ENCODE results near the gene ADAMTS1. TPM values are rescaled to one million over a fixed set of nuclear protein-coding genes. Genes with fewer than 3 reads are reported as not detected.

ADAMTS1 gene
- total RNA-seq, 1 experiment from 2014 or later = 4.1 TPM

- CTCF ChIA-PET = no interaction called here
- intact Hi-C loops (cut with micrococcal nuclease; ENCODE audit: unreplicated experiment) = no loop called here
- peaks cover 18% of the 10 kb centered on the region for H3K4me1 Mint-ChIP-seq (ENCODE audit: low read depth, unreplicated experiment)
- peaks cover 19% of the 10 kb centered on the region for H3K27me3 Mint-ChIP-seq (ENCODE audit: unreplicated experiment)
- peaks cover 42% of the 10 kb centered on the region for H3K36me3 Mint-ChIP-seq (ENCODE audit: insufficient read depth, unreplicated experiment)
- no TSS peak for BruUV-seq (replicated peaks)
- no peak overlapping the region for H3K27ac Mint-ChIP-seq (ENCODE audit: unreplicated experiment)
- TF ChIP-seq CTCF (IDR thresholded peaks at IDR 0.05; ENCODE audit: unreplicated experiment) = no peak
- no peaks in the 10 kb centered on the region for H3K9me3 Mint-ChIP-seq (ENCODE audit: low read depth, unreplicated experiment)
- no peak for DNase-seq
- H3K4me3 Mint-ChIP-seq (ENCODE audit: low read depth, unreplicated experiment) = no peak overlapping the region
These were observed 2.7 kb upstream of the ADAMTS1 start for GRCh38 chr21:26847921-26848320.

GRCh38 chr21:26847002-26847401 lies 1.8 kb upstream of the ADAMTS1 start:
- TF ChIP-seq CTCF (IDR thresholded peaks at IDR 0.05; ENCODE audit: unreplicated experiment) = no peak
- intact Hi-C loops (cut with micrococcal nuclease; ENCODE audit: unreplicated experiment) = no loop called here
- H3K9me3 Mint-ChIP-seq (ENCODE audit: low read depth, unreplicated experiment) = no peaks in the 10 kb centered on the region
- peaks cover 19% of the 10 kb centered on the region for H3K27me3 Mint-ChIP-seq (ENCODE audit: unreplicated experiment)
- H3K4me1 Mint-ChIP-seq (ENCODE audit: low read depth, unreplicated experiment) = peaks cover 23% of the 10 kb centered on the region
- peaks cover 46% of the 10 kb centered on the region for H3K36me3 Mint-ChIP-seq (ENCODE audit: insufficient read depth, unreplicated experiment)
- no TSS peak for BruUV-seq (replicated peaks)
- peak overlapping the region; percentile 73 for H3K4me3 Mint-ChIP-seq (ENCODE audit: low read depth, unreplicated experiment)
- CTCF ChIA-PET = no interaction called here
- DNase-seq = no peak
- peak overlapping the region; percentile 55 for H3K27ac Mint-ChIP-seq (ENCODE audit: unreplicated experiment)

- peaks cover 19% of the 10 kb centered on the region for H3K27me3 Mint-ChIP-seq (ENCODE audit: unreplicated experiment)
- H3K36me3 Mint-ChIP-seq (ENCODE audit: insufficient read depth, unreplicated experiment) = peaks cover 46% of the 10 kb centered on the region
- peak; percentile 12 for DNase-seq
- intact Hi-C loops (cut with micrococcal nuclease; ENCODE audit: unreplicated experiment) = no loop called here
- H3K4me1 Mint-ChIP-seq (ENCODE audit: low read depth, unreplicated experiment) = peaks cover 21% of the 10 kb centered on the region
- BruUV-seq (replicated peaks) = no TSS peak
- CTCF ChIA-PET = no interaction called here
- TF ChIP-seq CTCF (IDR thresholded peaks at IDR 0.05; ENCODE audit: unreplicated experiment) = no peak
- peak overlapping the region; percentile 73 for H3K4me3 Mint-ChIP-seq (ENCODE audit: low read depth, unreplicated experiment)
- no peaks in the 10 kb centered on the region for H3K9me3 Mint-ChIP-seq (ENCODE audit: low read depth, unreplicated experiment)
- peak overlapping the region; percentile 55 for H3K27ac Mint-ChIP-seq (ENCODE audit: unreplicated experiment)
These were observed 1.1 kb upstream of the ADAMTS1 start for GRCh38 chr21:26846036-26846931.

GRCh38 chr21:26845759-26846035 lies 488 bp upstream of the ADAMTS1 start:
- intact Hi-C loops (cut with micrococcal nuclease; ENCODE audit: unreplicated experiment) = no loop called here
- Mint-ChIP-seq H3K27me3 (ENCODE audit: unreplicated experiment) (peaks cover 19% of the 10 kb centered on the region), H3K4me3 (ENCODE audit: low read depth, unreplicated experiment) (peak overlapping the region; percentile 73), H3K36me3 (ENCODE audit: insufficient read depth, unreplicated experiment) (peaks cover 46% of the 10 kb centered on the region), H3K4me1 (ENCODE audit: low read depth, unreplicated experiment) (peaks cover 16% of the 10 kb centered on the region), H3K27ac (ENCODE audit: unreplicated experiment) (peak overlapping the region; percentile 55), H3K9me3 (ENCODE audit: low read depth, unreplicated experiment) (no peaks in the 10 kb centered on the region)
- DNase-seq = no peak
- BruUV-seq (replicated peaks) = no TSS peak
- CTCF ChIA-PET = no interaction called here
- TF ChIP-seq CTCF (IDR thresholded peaks at IDR 0.05; ENCODE audit: unreplicated experiment) = no peak

Measured in Calu3 (cell line).